GM18505 (cell line): ENCODE data around the gene MLST8.
"Not testable (repeated sequence)": the region's sequence is repeated elsewhere in the genome, so short reads cannot be mapped to it uniquely, and the experiment has no call there.

ENCODE experiments used
- ATAC-seq: cut with Tn5 transposase; IDR thresholded peaks from one replicate; pipeline ENCODE4 v1.9.1; 2021; ENCODE audit not compliant: unreplicated experiment
- POLR2A ChIP-seq: IDR thresholded peaks from 4 replicates; pipeline ENCODE4 v1.6.1; 2011; ENCODE audit warnings: borderline replicate concordance; ENCODE audit not compliant: insufficient read depth, insufficient read length; ENCODE audit errors: extremely low read depth

MLST8 gene

GRCh38 chr16:2253293-2253692 is 48.0 kb downstream of the MLST8 start:
- TF ChIP-seq POLR2A: no peak
- no peak for ATAC-seq

- ATAC-seq: no peak
- TF ChIP-seq POLR2A: no peak
Measured at GRCh38 chr16:2256531-2257140, 51.4 kb downstream of the MLST8 start.

DNA sequence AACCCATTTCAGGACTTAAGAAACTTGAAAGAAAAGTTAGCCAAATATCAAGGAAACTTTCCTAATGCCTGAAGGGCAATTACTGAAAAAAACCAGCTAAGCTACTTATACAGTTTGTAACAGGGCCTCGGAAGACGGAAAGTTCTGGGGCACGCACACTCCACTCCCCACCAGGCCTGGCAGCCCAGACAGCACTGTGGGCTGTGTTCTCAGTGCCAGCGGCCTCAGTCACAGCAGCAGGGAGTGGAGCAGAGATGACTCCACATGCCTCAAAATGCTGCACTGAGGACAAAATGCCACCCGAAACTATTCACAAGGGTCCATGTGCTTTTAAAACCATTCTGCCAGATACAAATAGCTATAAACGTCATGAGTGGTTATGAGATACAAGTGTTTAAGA is 52.5 kb downstream of the MLST8 start:
- ATAC-seq: no peak
- TF ChIP-seq POLR2A: no peak

- not testable (repeated sequence) for ATAC-seq
Measured at GRCh38 chr16:2258530-2258929, 53.3 kb downstream of the MLST8 start.
